ENCODE measurements around the gene RPL18A.

RPL18A gene

DNA sequence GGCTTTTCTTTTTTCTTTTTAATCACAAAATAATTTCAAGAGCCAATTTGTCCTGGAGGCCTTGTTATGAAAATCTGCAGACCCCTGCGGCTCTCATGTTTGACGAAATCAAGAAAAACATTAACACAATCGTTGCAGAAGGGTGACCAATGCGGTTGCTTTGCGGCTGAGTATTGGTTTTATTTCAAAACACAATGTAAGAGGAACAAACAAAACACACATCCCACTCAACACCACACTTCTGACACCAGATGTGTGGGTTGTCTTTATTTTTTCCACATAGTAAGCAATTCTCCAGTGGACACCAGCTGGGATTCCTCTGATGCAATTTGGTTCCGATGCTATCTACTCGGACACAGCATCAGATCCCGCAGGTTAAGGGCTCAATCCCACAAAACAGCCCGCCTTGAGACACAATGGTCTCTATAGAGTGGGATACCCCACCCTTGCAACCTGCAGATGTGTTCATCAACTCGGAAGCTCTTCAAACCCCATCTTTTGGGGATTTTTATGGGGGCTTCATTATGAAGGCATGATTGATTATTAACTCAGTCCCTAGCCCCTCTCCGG is 51.2 kb downstream of the RPL18A start:
- DNase-seq = no peak

All from effector CD8-positive, alpha-beta T cell (primary cell).